HepG2 (cell line): ENCODE data around the gene GJD3. TPM values are rescaled to one million over a fixed set of nuclear protein-coding genes. Genes with fewer than 3 reads are reported as not detected.
A peak's percentile ranks its signal among the peaks of the same experiment; 100 is the strongest.

Experiments
- ATAC-seq: fragments of 200-7000 bp; cut with Tn5 transposase; 3 replicates; pipeline ENCODE4 v1.9.1; 2020; ENCODE audit warnings: mild to moderate bottlenecking, moderate library complexity
- BruUV-seq: library from RNA; stranded (reverse); fragments of 400-500 nt; replicated peaks from 2 replicates; lab custom pipeline; 2021; lab: Mats Ljungman, UMichigan
- CTCF ChIA-PET: fragments of 300-600 bp; formaldehyde crosslinking; extraction: SDS; loops from one replicate; lab custom pipeline; 2021; ENCODE audit warnings: low total read pairs, inconsistent platforms, low intra/inter-chr PET ratio; lab: Yijun Ruan, JAX
- POLR2A ChIA-PET: fragments of 350-600 bp; sonication (Branson Sonifier 250); formaldehyde crosslinking; loops from one replicate; lab custom pipeline; 2020; ENCODE audit warnings: antibody characterized with exemption, inconsistent platforms; lab: Yijun Ruan, JAX
- DNase-seq: peaks from one replicate; pipeline ENCODE4 v3.0.0-alpha.2; 2015; ENCODE audit warnings: low spot score
- FAIRE-seq: peaks from 3 replicates; lab custom pipeline; 2011; peaks lifted over from hg19 to GRCh38; lab: Jason Lieb, UNC
- H2AFZ ChIP-seq: one replicate; pipeline ENCODE4 v1.6.1; 2011; ENCODE audit warnings: low read length, inconsistent platforms
- H3K27ac ChIP-seq: fragments of 300-600 bp; 3 replicates; pipeline ENCODE4 v1.8.0; 2011; ENCODE audit warnings: mixed run types, mild to moderate bottlenecking, mixed read lengths, low read length, inconsistent platforms; ENCODE audit not compliant: insufficient read depth; ENCODE audit errors: extremely low read length
- H3K27me3 ChIP-seq, 2 experiments: fragments of 200-600 bp in 1 of 2; 2 replicates in 1 of 2; 3 replicates in 1 of 2; pipeline versions ENCODE4 v1.6.0 to v1.8.0; 2011; ENCODE audit warnings: low read length in 2 of 2, mild to moderate bottlenecking in 2 of 2, moderate library complexity in 2 of 2, inconsistent platforms in 1 of 2; ENCODE audit not compliant: insufficient read depth in 2 of 2, control insufficient read depth in 1 of 2
- H3K36me3 ChIP-seq, 2 experiments: fragments of 200-600 bp in 1 of 2; replicated peaks in 1 of 2; 2 replicates in 1 of 2; 3 replicates in 1 of 2; pipeline versions ENCODE4 v1.5.1 to v1.8.0; 2011; ENCODE audit warnings: low read length in 2 of 2, inconsistent platforms in 1 of 2; ENCODE audit not compliant: insufficient read depth in 2 of 2, control insufficient read depth in 1 of 2
- H3K4me1 ChIP-seq: 2 replicates; pipeline ENCODE4 v1.5.1; 2012; ENCODE audit warnings: low read length, inconsistent platforms; ENCODE audit not compliant: insufficient read depth
- H3K4me2 ChIP-seq: 2 replicates; pipeline ENCODE4 v1.6.0; 2011; ENCODE audit warnings: low read depth, low read length, inconsistent platforms
- H3K4me3 ChIP-seq, 3 experiments: fragments of 200-600 bp in 1 of 3; sonication (generic), shearing (Covaris generic) in 1 of 3; replicated peaks in 1 of 3; 2 replicates each; pipeline ENCODE4 v1.5.1; 2011 to 2016; ENCODE audit warnings: low read length in 3 of 3, inconsistent platforms in 2 of 3, low read depth in 2 of 3, mild to moderate bottlenecking in 2 of 3, control low read depth in 1 of 3, mixed read lengths in 1 of 3; ENCODE audit not compliant: insufficient read depth in 1 of 3
- H3K79me2 ChIP-seq: one replicate; pipeline ENCODE4 v1.6.1; 2011; ENCODE audit warnings: low read length, inconsistent platforms; ENCODE audit not compliant: insufficient read depth
- H3K9ac ChIP-seq: 2 replicates; pipeline ENCODE4 v1.6.0; 2011; ENCODE audit warnings: mild to moderate bottlenecking, low read depth, low read length, inconsistent platforms; ENCODE audit not compliant: insufficient read depth
- H3K9me3 ChIP-seq: 2 replicates; pipeline ENCODE4 v1.5.1; 2012; ENCODE audit warnings: mild to moderate bottlenecking, low read length
- H4K20me1 ChIP-seq: 2 replicates; pipeline ENCODE4 v1.6.0; 2011; ENCODE audit warnings: inconsistent platforms, mild to moderate bottlenecking, low read length, moderate library complexity; ENCODE audit not compliant: insufficient read depth
- ZNF33A ChIP-seq: sonication (generic); formaldehyde crosslinking; IDR thresholded peaks from 2 replicates; pipeline ENCODE4 v1.5.1; 2020; ENCODE audit warnings: missing genetic modification reagents, mild to moderate bottlenecking, moderate library complexity, borderline replicate concordance
- ZNF687 ChIP-seq: sonication (generic); formaldehyde crosslinking; IDR thresholded peaks from 2 replicates; pipeline ENCODE4 v1.5.1; 2020; ENCODE audit warnings: mild to moderate bottlenecking, missing genetic modification reagents, moderate library complexity
- WGBS: methylation state at CpG from one replicate; pipeline ENCODE4 v1.1.6; 2017; ENCODE audit warnings: low lambda C conversion rate; 5-methylcytosine and 5-hydroxymethylcytosine counted together
- in situ Hi-C: cut with HindIII; loops from 2 replicates; pipeline ENCODE4 v1.10.0; 2017; ENCODE audit warnings: low pct_unique_long_range_greater_than_20kb; ENCODE audit not compliant: extremely low pct_ligation_motif_present
- intact Hi-C: fragments of 100-400 bp; cut with micrococcal nuclease; formaldehyde crosslinking; loops from one replicate; pipeline ENCODE4 v1.10.0; 2022; ENCODE audit not compliant: unreplicated experiment
- polyA plus RNA-seq, 8 experiments: library from polyadenylated mRNA; depleted of rRNA in 3 of 8; stranded (reverse) in 7 of 8; unstranded in 1 of 8; fragments of >200 nt; fragmentation: Illumina TruSeq in 4 of 8; extraction: Trizol in 4 of 8; gene quantifications; 2 replicates each; pipeline versions ENCODE4 v1.2.1 to v1.2.3, GENCODE V29; 2011 to 2016; ENCODE audit warnings: low read depth in 4 of 8, missing spikeins in 1 of 8, mixed read lengths in 1 of 8; ENCODE audit not compliant: insufficient read depth in 1 of 8
- total RNA-seq, 5 experiments: library from RNA; depleted of rRNA; stranded (reverse); fragments of >200 nt; fragmentation: Illumina TruSeq; extraction: Trizol; gene quantifications; 2 replicates each; pipeline ENCODE4 v1.2.3, GENCODE V29; 2016; ENCODE audit warnings: low read depth in 1 of 5

GJD3 gene
- total and polyA plus RNA-seq, 2 of the 13 experiments (the other 11 are each of a cell fraction or from before 2014, with no cell fraction given), result not detected

GRCh38 chr17:40361063-40361924, 3.2 kb downstream of the GJD3 start:
- TF ChIP-seq ZNF33A (CRISPR knock-in tag) (no peak), ZNF687 (CRISPR knock-in tag) (peak; percentile 21; the same call in 1 of the 2 replicates)
- Histone ChIP-seq H3K27ac (no peak overlapping the region), H3K9me3 (no peaks in the 10 kb centered on the region), H3K4me1 (peaks cover 45% of the 10 kb centered on the region), H3K36me3 (peaks cover 0 to under 1% of the 10 kb centered on the region in 2 experiments; a peak in 1 of 5 replicates), H3K4me2 (peak overlapping the region; percentile 34; the same call in 1 of the 2 replicates), H2AFZ (no peak overlapping the region), H3K9ac (no peak overlapping the region), H3K79me2 (no peaks in the 10 kb centered on the region), H3K27me3 (peaks cover 0 to 11% of the 10 kb centered on the region in 2 experiments; a peak in 2 of 5 replicates), H4K20me1 (no peaks in the 10 kb centered on the region), H3K4me3 (peak overlapping the region in 1 of 3 experiments; percentile 36; a peak in 1 of 6 replicates)
- ChIA-PET POLR2A (interaction anchor here (1.0 to 3.0 kb wide), 6 partner anchors 10 to 172 kb away, joined by 3 to 10 read pairs (median 4); partner anchors contain the start of gene TOP2A), CTCF (interaction anchor here (2.3 kb wide), 1 partner anchor 172 kb away, joined by 7 read pairs; no protein-coding TSS in a partner anchor)
- intact Hi-C loops (no loop called here), in situ Hi-C loops (loop anchor here (5.0 kb wide), 1 partner anchor 171 kb away; no protein-coding TSS in a partner anchor)
- FAIRE-seq, result no peak
- no peak for ATAC-seq
- WGBS, result 44% methylated on average over 30 of the region's 32 CpGs
- BruUV-seq, result no TSS peak
- no peak for DNase-seq
